ENCODE results near the gene SLC22A12. TPM values are rescaled to one million over a fixed set of nuclear protein-coding genes. Genes with fewer than 3 reads are reported as not detected.
A peak's percentile ranks its signal among the peaks of the same experiment; 100 is the strongest.

Gene SLC22A12
- total RNA-seq, 1 donor from 2014 or later: not detected

GRCh38 chr11:64614917-64615316, 23.9 kb downstream of the SLC22A12 start:
- no peak for FAIRE-seq
- H3K4me3 Mint-ChIP-seq (ENCODE audit: unreplicated experiment): no peak overlapping the region

GRCh38 chr11:64616817-64617216, 25.8 kb downstream of the SLC22A12 start:
- Histone ChIP-seq H3K27me3 (ENCODE audit: insufficient read depth, low read length) (no peaks in the 10 kb centered on the region), H3K4me3 (ENCODE audit: insufficient read depth, low read depth, low read length) (no peak overlapping the region), H3K9me3 (ENCODE audit: insufficient read depth, low read depth, low read length) (no peaks in the 10 kb centered on the region), H3K36me3 (ENCODE audit: insufficient read depth, low read length) (no peaks in the 10 kb centered on the region), H2AFZ (ENCODE audit: low read depth, low read length) (no peak overlapping the region), H3K9ac (ENCODE audit: low read length) (no peak overlapping the region), H3K79me2 (ENCODE audit: insufficient read depth, low read length) (no peaks in the 10 kb centered on the region), H3K27ac (ENCODE audit: low read depth, low read length) (no peak overlapping the region), H3K4me2 (ENCODE audit: low read length) (no peak overlapping the region), H3K4me1 (ENCODE audit: insufficient read depth, low read length) (no peaks in the 10 kb centered on the region), H4K20me1 (ENCODE audit: insufficient read depth, low read length) (no peaks in the 10 kb centered on the region)
- H3K4me1 Mint-ChIP-seq (ENCODE audit: low read depth, unreplicated experiment): peaks cover 3% of the 10 kb centered on the region
- no peaks in the 10 kb centered on the region for H3K36me3 Mint-ChIP-seq (ENCODE audit: low read depth, unreplicated experiment)
- H3K27me3 Mint-ChIP-seq (ENCODE audit: low read depth, unreplicated experiment): peaks cover 28% of the 10 kb centered on the region
- H3K27ac Mint-ChIP-seq (ENCODE audit: unreplicated experiment): no peak overlapping the region
- no peaks in the 10 kb centered on the region for H3K9me3 Mint-ChIP-seq (ENCODE audit: unreplicated experiment)
- TF ChIP-seq EZH2 (IDR thresholded peaks at IDR 0.05; ENCODE audit: insufficient read depth, low read length) (no peak), CTCF (IDR thresholded peaks at IDR 0.05; ENCODE audit: insufficient read depth, low read depth, low read length) (no peak)
- DNase-seq (ENCODE audit: low read depth): no peak
- no peak overlapping the region for H3K4me3 Mint-ChIP-seq (ENCODE audit: unreplicated experiment)
- no peak for FAIRE-seq

More at GRCh38 chr11:64614917-64615316, 23.9 kb downstream of the SLC22A12 start:
- TF ChIP-seq EZH2 (IDR thresholded peaks at IDR 0.05; ENCODE audit: insufficient read depth, low read length) (no peak), CTCF (IDR thresholded peaks at IDR 0.05; ENCODE audit: insufficient read depth, low read depth, low read length) (no peak)
- no peak overlapping the region for H3K4me3 ChIP-seq (ENCODE audit: insufficient read depth, low read depth, low read length)
- H3K27ac ChIP-seq (ENCODE audit: low read depth, low read length): no peak overlapping the region
- no peaks in the 10 kb centered on the region for H3K79me2 ChIP-seq (ENCODE audit: insufficient read depth, low read length)
- no peaks in the 10 kb centered on the region for H3K9me3 ChIP-seq (ENCODE audit: insufficient read depth, low read depth, low read length)
- Mint-ChIP-seq H3K9me3 (ENCODE audit: unreplicated experiment) (no peaks in the 10 kb centered on the region), H3K27me3 (ENCODE audit: low read depth, unreplicated experiment) (peaks cover 33% of the 10 kb centered on the region), H3K36me3 (ENCODE audit: low read depth, unreplicated experiment) (no peaks in the 10 kb centered on the region), H3K4me1 (ENCODE audit: low read depth, unreplicated experiment) (peaks cover 3% of the 10 kb centered on the region), H3K27ac (ENCODE audit: unreplicated experiment) (no peak overlapping the region)
- no peak overlapping the region for H3K4me2 ChIP-seq (ENCODE audit: low read length)
- no peaks in the 10 kb centered on the region for H4K20me1 ChIP-seq (ENCODE audit: insufficient read depth, low read length)
- H3K27me3 ChIP-seq (ENCODE audit: insufficient read depth, low read length): no peaks in the 10 kb centered on the region
- no peaks in the 10 kb centered on the region for H3K4me1 ChIP-seq (ENCODE audit: insufficient read depth, low read length)
- no peak for DNase-seq (ENCODE audit: low read depth)
- no peak overlapping the region for H3K9ac ChIP-seq (ENCODE audit: low read length)
- no peaks in the 10 kb centered on the region for H3K36me3 ChIP-seq (ENCODE audit: insufficient read depth, low read length)
- no peak overlapping the region for H2AFZ ChIP-seq (ENCODE audit: low read depth, low read length)

- H3K4me3 ChIP-seq (ENCODE audit: insufficient read depth, low read depth, low read length): no peak overlapping the region
- H3K27me3 Mint-ChIP-seq (ENCODE audit: low read depth, unreplicated experiment): peaks cover 15% of the 10 kb centered on the region
- no peaks in the 10 kb centered on the region for H3K9me3 Mint-ChIP-seq (ENCODE audit: unreplicated experiment)
- peaks cover 3% of the 10 kb centered on the region for H3K36me3 Mint-ChIP-seq (ENCODE audit: low read depth, unreplicated experiment)
- H3K27ac ChIP-seq (ENCODE audit: low read depth, low read length): no peak overlapping the region
- no peaks in the 10 kb centered on the region for H3K4me1 ChIP-seq (ENCODE audit: insufficient read depth, low read length)
- no peaks in the 10 kb centered on the region for H4K20me1 ChIP-seq (ENCODE audit: insufficient read depth, low read length)
- no peaks in the 10 kb centered on the region for H3K9me3 ChIP-seq (ENCODE audit: insufficient read depth, low read depth, low read length)
- H3K4me3 Mint-ChIP-seq (ENCODE audit: unreplicated experiment): peak overlapping the region; percentile 27
- H3K9ac ChIP-seq (ENCODE audit: low read length): no peak overlapping the region
- FAIRE-seq (no peak), DNase-seq (ENCODE audit: low read depth) (no peak)
- peaks cover 3% of the 10 kb centered on the region for H3K4me1 Mint-ChIP-seq (ENCODE audit: low read depth, unreplicated experiment)
- no peak overlapping the region for H3K4me2 ChIP-seq (ENCODE audit: low read length)
- H3K27me3 ChIP-seq (ENCODE audit: insufficient read depth, low read length): no peaks in the 10 kb centered on the region
- H2AFZ ChIP-seq (ENCODE audit: low read depth, low read length): no peak overlapping the region
- H3K79me2 ChIP-seq (ENCODE audit: insufficient read depth, low read length): no peaks in the 10 kb centered on the region
- H3K27ac Mint-ChIP-seq (ENCODE audit: unreplicated experiment): no peak overlapping the region
- TF ChIP-seq EZH2 (IDR thresholded peaks at IDR 0.05; ENCODE audit: insufficient read depth, low read length): no peak
- TF ChIP-seq CTCF (IDR thresholded peaks at IDR 0.05; ENCODE audit: insufficient read depth, low read depth, low read length): no peak
- H3K36me3 ChIP-seq (ENCODE audit: insufficient read depth, low read length): no peaks in the 10 kb centered on the region
Observed at GRCh38 chr11:64619196-64619595, 28.2 kb downstream of the SLC22A12 start.
